Measurements from ENCODE around the gene CCNY. TPM values are rescaled to one million over a fixed set of nuclear protein-coding genes. Genes with fewer than 3 reads are reported as not detected.

The CCNY gene
- total and polyA plus RNA-seq, 2 of the 4 experiments (the other 2 are of a cell fraction), result 38.0 to 131 TPM

GRCh38 chr10:35349389-35349915 lies 13.1 kb downstream of the CCNY start:
- Histone ChIP-seq H3K9ac (ENCODE audit: low read depth, low read length) (no peak overlapping the region), H4K91ac (ENCODE audit: insufficient read depth, low read depth, low read length) (no peak overlapping the region), H2AFZ (replicated peaks; ENCODE audit: low read length, poor library complexity) (no peak overlapping the region), H3K9me1 (ENCODE audit: insufficient read depth, low read length) (peaks cover 40% of the 10 kb centered on the region), H2AK5ac (ENCODE audit: low read depth, low read length) (no peak overlapping the region), H3K27me3 (ENCODE audit: control insufficient read depth, insufficient read depth, low read length) (no peaks in the 10 kb centered on the region), H4K8ac (ENCODE audit: low read depth in 2 of 2, low read length in 2 of 2) (no peak overlapping the region), H2BK15ac (ENCODE audit: low read depth, low read length) (no peak overlapping the region), H2BK5ac (ENCODE audit: low read depth, low read length, poor library complexity, severe bottlenecking) (no peak overlapping the region), H3K4me2 (ENCODE audit: low read depth, low read length) (no peak overlapping the region), H3K56ac (ENCODE audit: extremely low read depth, insufficient read depth, low read length) (no peak overlapping the region), H3K36me3 (ENCODE audit: control insufficient read depth, insufficient read depth, low read length) (no peaks in the 10 kb centered on the region), H3K4me3 (ENCODE audit: insufficient read depth, low read depth, low read length) (no peak overlapping the region), H3K23ac (ENCODE audit: low read depth, low read length) (peak overlapping the region; percentile 77; the same call in 1 of the 2 replicates), H3K14ac (replicated peaks; ENCODE audit: low read depth, low read length) (no peak overlapping the region), H3K27ac (ENCODE audit: insufficient read depth, low read length) (no peak overlapping the region), H4K5ac (ENCODE audit: low read depth, low read length) (no peak overlapping the region), H3K9me3 (ENCODE audit: control insufficient read depth, insufficient read depth, low read length) (no peaks in the 10 kb centered on the region), H3K18ac (ENCODE audit: low read depth, low read length) (no peak overlapping the region), H3K79me1 (ENCODE audit: low read depth in 1 of 2, low read length in 2 of 2) (peaks cover 37 to 86% of the 10 kb centered on the region in 2 experiments), H2AK9ac (replicated peaks; ENCODE audit: low read depth, low read length, poor library complexity) (no peak overlapping the region), H3K4ac (ENCODE audit: low read depth, low read length) (no peak overlapping the region), H2BK20ac (ENCODE audit: low read depth, low read length) (no peak overlapping the region), H4K20me1 (ENCODE audit: insufficient read depth, low read length) (peaks cover 91% of the 10 kb centered on the region), H3K4me1 (ENCODE audit: control insufficient read depth, insufficient read depth, low read length) (peaks cover 28% of the 10 kb centered on the region), H2BK120ac (ENCODE audit: low read depth, low read length) (no peak overlapping the region)
- ChIA-PET CTCF (no interaction called here), POLR2A (ENCODE audit: unreplicated experiment) (no interaction called here)
- in situ Hi-C loops (cut with MboI; ENCODE audit: low sequenced_read_pairs), result no loop called here
- no TSS peak for BruUV-seq (replicated peaks)
- ATAC-seq (ENCODE audit: low read depth) (no peak), DNase-seq (no peak)
- WGBS, 2 experiments (ENCODE audit: extremely low coverage in 2 of 2, insufficient read length in 1 of 2), result no CpG with 5 or more reads among the region's 2 CpGs
- intact Hi-C loops (cut with micrococcal nuclease), result no loop called here
- TF ChIP-seq CTCF (conservative IDR thresholded peaks at IDR 0.05; ENCODE audit: low read depth, low read length) (no peak), POLR2A (IDR thresholded peaks at IDR 0.05; ENCODE audit: low read depth, low read length) (no peak), FOS (IDR thresholded peaks at IDR 0.05; ENCODE audit: low read depth, low read length) (no peak), RAD21 (IDR thresholded peaks at IDR 0.05; ENCODE audit: low read length) (no peak), ELK1 (IDR thresholded peaks at IDR 0.05; ENCODE audit: borderline replicate concordance, low read depth, low read length) (no peak), BHLHE40 (IDR thresholded peaks at IDR 0.05; ENCODE audit: low read depth, low read length) (no peak), CEBPB (IDR thresholded peaks at IDR 0.05; ENCODE audit: low read depth, low read length) (no peak), MAZ (IDR thresholded peaks at IDR 0.05; ENCODE audit: borderline replicate concordance, low read depth, low read length) (no peak), RCOR1 (IDR thresholded peaks at IDR 0.05; ENCODE audit: insufficient replicate concordance, low read length) (no peak), CHD1 (IDR thresholded peaks at IDR 0.05; ENCODE audit: low read depth, low read length) (no peak), USF2 (IDR thresholded peaks at IDR 0.05; ENCODE audit: low read depth, low read length) (no peak), SMC3 (IDR thresholded peaks at IDR 0.05; ENCODE audit: low read depth, low read length) (no peak), NFE2L2 (IDR thresholded peaks at IDR 0.05; ENCODE audit: low read depth, low read length) (no peak), MXI1 (IDR thresholded peaks at IDR 0.05; ENCODE audit: borderline replicate concordance, low read depth, low read length) (no peak)
- dilution Hi-C loops (cut with HindIII; ENCODE audit: low sequenced_read_pairs, unreplicated experiment), result no loop called here
